Astrocyte (in vitro differentiated cells and primary cell): Measurements from ENCODE around the gene SYTL3. TPM values are rescaled to one million over a fixed set of nuclear protein-coding genes. Genes with fewer than 3 reads are reported as not detected.

Experiments
- DNase-seq: peaks from one replicate; pipeline ENCODE4 v3.0.0-alpha.2; 2010; ENCODE audit warnings: low read depth
- FAIRE-seq: peaks from 2 replicates; lab custom pipeline; 2011; peaks lifted over from hg19 to GRCh38; lab: Jason Lieb, UNC
- H2AFZ ChIP-seq: 2 replicates; pipeline ENCODE4 v1.6.0; 2012; ENCODE audit warnings: low read depth, low read length, inconsistent platforms
- H3K27ac ChIP-seq: 2 replicates; pipeline ENCODE4 v1.5.1; 2011; ENCODE audit warnings: low read depth, low read length, inconsistent platforms
- H3K27me3 ChIP-seq: 2 replicates; pipeline ENCODE4 v1.6.0; 2011; ENCODE audit warnings: low read length, inconsistent platforms; ENCODE audit not compliant: insufficient read depth
- H3K36me3 ChIP-seq: 2 replicates; pipeline ENCODE4 v1.5.1; 2011; ENCODE audit warnings: low read length, inconsistent platforms; ENCODE audit not compliant: insufficient read depth
- H3K4me1 ChIP-seq: 2 replicates; pipeline ENCODE4 v1.5.1; 2011; ENCODE audit warnings: low read length, inconsistent platforms; ENCODE audit not compliant: insufficient read depth
- H3K4me2 ChIP-seq: 2 replicates; pipeline ENCODE4 v1.6.0; 2012; ENCODE audit warnings: low read length, inconsistent platforms
- H3K4me3 ChIP-seq: 2 replicates; pipeline ENCODE4 v1.5.1; 2011; ENCODE audit warnings: low read depth, mild to moderate bottlenecking, low read length, inconsistent platforms; ENCODE audit not compliant: insufficient read depth
- H3K79me2 ChIP-seq: 2 replicates; pipeline ENCODE4 v1.6.0; 2012; ENCODE audit warnings: mild to moderate bottlenecking, low read length, inconsistent platforms; ENCODE audit not compliant: insufficient read depth
- H3K9ac ChIP-seq: 2 replicates; pipeline ENCODE4 v1.6.0; 2012; ENCODE audit warnings: mild to moderate bottlenecking, low read length, inconsistent platforms
- H3K9me3 ChIP-seq: 2 replicates; pipeline ENCODE4 v1.5.1; 2012; ENCODE audit warnings: low read depth, mild to moderate bottlenecking, low read length, inconsistent platforms; ENCODE audit not compliant: insufficient read depth
- H4K20me1 ChIP-seq: 2 replicates; pipeline ENCODE4 v1.6.0; 2012; ENCODE audit warnings: low read length, inconsistent platforms; ENCODE audit not compliant: insufficient read depth
- H3K27ac Mint-ChIP-seq: one replicate; pipeline ENCODE4 v1.8.0; 2021; ENCODE audit warnings: mild to moderate bottlenecking, mixed read lengths; ENCODE audit not compliant: unreplicated experiment
- H3K27me3 Mint-ChIP-seq: one replicate; pipeline ENCODE4 v1.8.0; 2021; ENCODE audit warnings: low read depth, mixed read lengths; ENCODE audit not compliant: unreplicated experiment
- H3K36me3 Mint-ChIP-seq: one replicate; pipeline ENCODE4 v1.8.0; 2021; ENCODE audit warnings: low read depth, mixed read lengths; ENCODE audit not compliant: unreplicated experiment
- H3K4me1 Mint-ChIP-seq: one replicate; pipeline ENCODE4 v1.8.0; 2021; ENCODE audit warnings: low read depth, mixed read lengths; ENCODE audit not compliant: unreplicated experiment
- H3K4me3 Mint-ChIP-seq: one replicate; pipeline ENCODE4 v1.8.0; 2021; ENCODE audit warnings: mild to moderate bottlenecking, moderate library complexity, mixed read lengths; ENCODE audit not compliant: unreplicated experiment
- H3K9me3 Mint-ChIP-seq: one replicate; pipeline ENCODE4 v1.8.0; 2021; ENCODE audit warnings: mild to moderate bottlenecking, mixed read lengths; ENCODE audit not compliant: unreplicated experiment
- EZH2 ChIP-seq: IDR thresholded peaks from 2 replicates; pipeline ENCODE4 v1.6.1; 2012; ENCODE audit warnings: mild to moderate bottlenecking, low read length, inconsistent platforms; ENCODE audit not compliant: insufficient read depth
- total RNA-seq: library from RNA; stranded (reverse); gene quantifications from 2 replicates; pipeline ENCODE4 v1.2.1, GENCODE V29; 2021
- TF ChIP-seq, protein P1 (sequence below): IDR thresholded peaks from 2 replicates; pipeline ENCODE4 v1.5.1; 2011; ENCODE audit warnings: low read depth, mild to moderate bottlenecking, inconsistent platforms, low read length, moderate library complexity; ENCODE audit not compliant: insufficient read depth

SYTL3 gene
- total RNA-seq, 1 donor from 2014 or later: 1.2 TPM

DNA sequence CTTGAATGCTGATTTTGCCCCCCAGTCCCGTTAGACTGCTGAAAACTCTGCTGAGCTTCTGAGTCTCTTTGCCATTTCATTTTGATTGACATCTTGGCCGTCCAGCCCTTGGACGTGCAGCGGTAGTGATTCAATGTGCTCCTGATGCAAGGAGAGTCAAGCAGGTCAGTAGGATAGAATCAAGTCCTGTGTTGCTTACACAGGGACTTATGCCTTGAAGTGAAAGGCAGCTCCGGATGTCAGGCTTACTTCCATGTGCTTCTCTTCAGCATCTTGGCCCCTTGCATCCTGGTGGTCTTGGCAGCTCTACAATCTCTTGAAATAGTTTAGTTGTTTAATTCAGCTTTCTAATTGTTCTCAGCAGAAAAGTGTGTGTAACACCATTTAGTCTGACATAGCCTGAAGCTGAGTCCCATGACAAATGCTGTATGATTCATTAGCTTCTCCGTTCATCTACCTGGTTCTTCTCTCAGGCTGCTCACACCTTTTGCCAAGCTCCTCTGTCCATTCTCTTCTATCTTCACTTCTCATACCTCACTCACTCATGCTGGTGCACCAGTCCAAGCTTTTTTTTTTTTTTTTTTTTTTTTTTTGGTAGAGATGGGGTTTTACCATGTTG, 93.3 kb downstream of the SYTL3 start:
- peaks cover 11% of the 10 kb centered on the region for H3K9me3 Mint-ChIP-seq
- Histone ChIP-seq H3K27ac (no peak overlapping the region), H3K79me2 (no peaks in the 10 kb centered on the region), H3K36me3 (no peaks in the 10 kb centered on the region), H3K27me3 (no peaks in the 10 kb centered on the region), H2AFZ (no peak overlapping the region), H3K4me3 (no peak overlapping the region), H4K20me1 (no peaks in the 10 kb centered on the region), H3K4me1 (no peaks in the 10 kb centered on the region), H3K9ac (no peak overlapping the region), H3K9me3 (peaks cover 6% of the 10 kb centered on the region), H3K4me2 (no peak overlapping the region)
- no peak overlapping the region for H3K4me3 Mint-ChIP-seq
- H3K4me1 Mint-ChIP-seq: peaks cover 2% of the 10 kb centered on the region
- H3K36me3 Mint-ChIP-seq: no peaks in the 10 kb centered on the region
- no peak for DNase-seq
- no peaks in the 10 kb centered on the region for H3K27me3 Mint-ChIP-seq
- no peak for FAIRE-seq
- H3K27ac Mint-ChIP-seq: no peak overlapping the region
- TF ChIP-seq, protein P1, sequence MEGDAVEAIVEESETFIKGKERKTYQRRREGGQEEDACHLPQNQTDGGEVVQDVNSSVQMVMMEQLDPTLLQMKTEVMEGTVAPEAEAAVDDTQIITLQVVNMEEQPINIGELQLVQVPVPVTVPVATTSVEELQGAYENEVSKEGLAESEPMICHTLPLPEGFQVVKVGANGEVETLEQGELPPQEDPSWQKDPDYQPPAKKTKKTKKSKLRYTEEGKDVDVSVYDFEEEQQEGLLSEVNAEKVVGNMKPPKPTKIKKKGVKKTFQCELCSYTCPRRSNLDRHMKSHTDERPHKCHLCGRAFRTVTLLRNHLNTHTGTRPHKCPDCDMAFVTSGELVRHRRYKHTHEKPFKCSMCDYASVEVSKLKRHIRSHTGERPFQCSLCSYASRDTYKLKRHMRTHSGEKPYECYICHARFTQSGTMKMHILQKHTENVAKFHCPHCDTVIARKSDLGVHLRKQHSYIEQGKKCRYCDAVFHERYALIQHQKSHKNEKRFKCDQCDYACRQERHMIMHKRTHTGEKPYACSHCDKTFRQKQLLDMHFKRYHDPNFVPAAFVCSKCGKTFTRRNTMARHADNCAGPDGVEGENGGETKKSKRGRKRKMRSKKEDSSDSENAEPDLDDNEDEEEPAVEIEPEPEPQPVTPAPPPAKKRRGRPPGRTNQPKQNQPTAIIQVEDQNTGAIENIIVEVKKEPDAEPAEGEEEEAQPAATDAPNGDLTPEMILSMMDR: no peak
- no peak for TF ChIP-seq EZH2

DNA sequence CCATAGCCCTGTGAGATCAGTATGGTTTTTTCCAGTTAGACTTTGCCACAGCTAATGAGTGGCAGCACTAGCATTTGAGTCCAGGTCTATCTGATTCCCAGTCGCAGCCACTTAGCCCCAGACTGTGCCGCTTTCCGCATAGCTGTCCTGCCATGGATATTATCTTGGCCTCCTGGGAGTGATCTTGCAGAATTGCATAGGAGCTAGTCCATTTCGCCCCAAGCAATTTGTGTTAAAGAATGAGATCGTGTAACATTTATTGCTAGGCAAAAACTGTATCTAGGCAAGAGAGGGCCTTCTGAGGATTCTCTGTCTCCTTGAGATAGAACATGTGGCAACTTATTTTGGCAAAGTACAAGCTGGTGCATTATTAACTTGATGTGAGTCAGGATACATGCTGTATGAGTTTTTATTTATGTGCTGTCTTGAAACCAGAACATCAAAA, 95.2 kb downstream of the SYTL3 start:
- DNase-seq (no peak), FAIRE-seq (no peak)
- H3K27me3 Mint-ChIP-seq: no peaks in the 10 kb centered on the region
- no peak overlapping the region for H2AFZ ChIP-seq
- no peak overlapping the region for H3K4me3 Mint-ChIP-seq
- no peaks in the 10 kb centered on the region for H3K27me3 ChIP-seq
- no peaks in the 10 kb centered on the region for H3K79me2 ChIP-seq
- H4K20me1 ChIP-seq: no peaks in the 10 kb centered on the region
- no peak overlapping the region for H3K27ac ChIP-seq
- no peaks in the 10 kb centered on the region for H3K36me3 ChIP-seq
- H3K27ac Mint-ChIP-seq: no peak overlapping the region
- TF ChIP-seq, protein P1: no peak
- TF ChIP-seq EZH2: no peak
- H3K4me2 ChIP-seq: no peak overlapping the region
- no peaks in the 10 kb centered on the region for H3K36me3 Mint-ChIP-seq
- peaks cover 6% of the 10 kb centered on the region for H3K9me3 Mint-ChIP-seq
- H3K4me1 Mint-ChIP-seq: no peaks in the 10 kb centered on the region
- no peaks in the 10 kb centered on the region for H3K9me3 ChIP-seq
- no peaks in the 10 kb centered on the region for H3K4me1 ChIP-seq
- H3K4me3 ChIP-seq: no peak overlapping the region
- no peak overlapping the region for H3K9ac ChIP-seq

DNA sequence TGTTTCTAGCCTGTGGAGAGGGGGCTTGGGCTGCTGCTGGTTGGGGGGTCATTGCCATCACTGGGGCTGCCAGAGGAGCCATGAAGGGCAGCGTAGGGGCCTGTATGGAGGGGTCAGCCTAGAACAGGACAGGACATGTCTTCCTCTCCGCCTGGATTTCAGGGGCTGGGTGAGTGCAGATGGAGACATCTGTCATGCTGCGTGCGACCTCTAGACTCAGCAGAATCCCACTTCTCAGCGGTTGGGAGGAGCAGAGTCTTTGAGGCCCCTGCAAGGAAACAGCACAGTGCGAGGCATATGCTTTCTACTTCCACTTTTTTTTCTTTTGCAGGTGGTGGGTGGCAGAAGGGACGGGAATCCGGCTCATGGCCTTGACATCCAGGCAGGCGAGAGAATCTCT, 101.4 kb downstream of the SYTL3 start:
- Histone ChIP-seq H3K9ac (no peak overlapping the region), H3K27ac (no peak overlapping the region), H3K9me3 (no peaks in the 10 kb centered on the region), H4K20me1 (no peaks in the 10 kb centered on the region), H2AFZ (no peak overlapping the region), H3K27me3 (no peaks in the 10 kb centered on the region), H3K4me1 (no peaks in the 10 kb centered on the region), H3K36me3 (no peaks in the 10 kb centered on the region), H3K4me2 (no peak overlapping the region), H3K79me2 (no peaks in the 10 kb centered on the region), H3K4me3 (no peak overlapping the region)
- FAIRE-seq (no peak), DNase-seq (no peak)
- Mint-ChIP-seq H3K27me3 (peaks cover 22% of the 10 kb centered on the region), H3K36me3 (no peaks in the 10 kb centered on the region), H3K4me3 (no peak overlapping the region), H3K9me3 (no peaks in the 10 kb centered on the region), H3K4me1 (no peaks in the 10 kb centered on the region), H3K27ac (no peak overlapping the region)
- TF ChIP-seq, protein P1: no peak
- no peak for TF ChIP-seq EZH2
